Mesothelial cell of epicardium (in vitro differentiated cells): ENCODE measurements around the gene CLASP1. TPM values are rescaled to one million over a fixed set of nuclear protein-coding genes. Genes with fewer than 3 reads are reported as not detected.
"Not testable (repeated sequence)": the region's sequence is repeated elsewhere in the genome, so short reads cannot be mapped to it uniquely, and the experiment has no call there.

Experiments used
- DNase-seq, 2 experiments: peaks; one replicate each; pipeline ENCODE4 v3.0.0; 2021; ENCODE audit warnings: low spot score in 2 of 2; ENCODE audit not compliant: unreplicated experiment in 2 of 2
- H3K27ac Mint-ChIP-seq: 2 replicates; pipeline ENCODE4 v1.8.0; 2021; ENCODE audit warnings: mixed read lengths
- H3K27me3 Mint-ChIP-seq: 2 replicates; pipeline ENCODE4 v1.8.0; 2021; ENCODE audit warnings: low read depth, mixed read lengths
- H3K36me3 Mint-ChIP-seq: 2 replicates; pipeline ENCODE4 v1.8.0; 2021; ENCODE audit warnings: mixed read lengths
- H3K4me1 Mint-ChIP-seq: 2 replicates; pipeline ENCODE4 v1.8.0; 2021; ENCODE audit warnings: mixed read lengths
- H3K4me3 Mint-ChIP-seq: 2 replicates; pipeline ENCODE4 v1.8.0; 2021; ENCODE audit warnings: mild to moderate bottlenecking, moderate library complexity, mixed read lengths
- H3K9me3 Mint-ChIP-seq: 2 replicates; pipeline ENCODE4 v1.8.0; 2021; ENCODE audit warnings: mixed read lengths
- total RNA-seq: library from RNA; stranded (reverse); gene quantifications from 3 replicates; pipeline ENCODE4 v1.2.1, GENCODE V29; 2021
- TF ChIP-seq, protein P1 (sequence below): fragments of 200-600 bp; sonication (generic); IDR thresholded peaks from one replicate; pipeline ENCODE4 v1.5.0; 2021; ENCODE audit warnings: antibody characterized with exemption; ENCODE audit not compliant: unreplicated experiment

The CLASP1 gene
- total RNA-seq, 1 donor from 2014 or later, result 99.8 TPM

- DNase-seq, result no peak
- Mint-ChIP-seq H3K9me3 (no peaks in the 10 kb centered on the region), H3K27me3 (no peaks in the 10 kb centered on the region), H3K4me1 (no peaks in the 10 kb centered on the region), H3K4me3 (no peak overlapping the region), H3K36me3 (peaks cover 3% of the 10 kb centered on the region), H3K27ac (no peak overlapping the region)
- TF ChIP-seq, protein P1, sequence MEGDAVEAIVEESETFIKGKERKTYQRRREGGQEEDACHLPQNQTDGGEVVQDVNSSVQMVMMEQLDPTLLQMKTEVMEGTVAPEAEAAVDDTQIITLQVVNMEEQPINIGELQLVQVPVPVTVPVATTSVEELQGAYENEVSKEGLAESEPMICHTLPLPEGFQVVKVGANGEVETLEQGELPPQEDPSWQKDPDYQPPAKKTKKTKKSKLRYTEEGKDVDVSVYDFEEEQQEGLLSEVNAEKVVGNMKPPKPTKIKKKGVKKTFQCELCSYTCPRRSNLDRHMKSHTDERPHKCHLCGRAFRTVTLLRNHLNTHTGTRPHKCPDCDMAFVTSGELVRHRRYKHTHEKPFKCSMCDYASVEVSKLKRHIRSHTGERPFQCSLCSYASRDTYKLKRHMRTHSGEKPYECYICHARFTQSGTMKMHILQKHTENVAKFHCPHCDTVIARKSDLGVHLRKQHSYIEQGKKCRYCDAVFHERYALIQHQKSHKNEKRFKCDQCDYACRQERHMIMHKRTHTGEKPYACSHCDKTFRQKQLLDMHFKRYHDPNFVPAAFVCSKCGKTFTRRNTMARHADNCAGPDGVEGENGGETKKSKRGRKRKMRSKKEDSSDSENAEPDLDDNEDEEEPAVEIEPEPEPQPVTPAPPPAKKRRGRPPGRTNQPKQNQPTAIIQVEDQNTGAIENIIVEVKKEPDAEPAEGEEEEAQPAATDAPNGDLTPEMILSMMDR, result no peak
Observed at GRCh38 chr2:121659933-121660332, 10.7 kb upstream of the CLASP1 start.

GRCh38 chr2:121658393-121658792 is 9.1 kb upstream of the CLASP1 start:
- not testable (repeated sequence) for H3K9me3 Mint-ChIP-seq, H3K4me3 Mint-ChIP-seq, H3K27ac Mint-ChIP-seq, H3K36me3 Mint-ChIP-seq, H3K27me3 Mint-ChIP-seq, DNase-seq, H3K4me1 Mint-ChIP-seq

GRCh38 chr2:121653035-121653434 is 3.8 kb upstream of the CLASP1 start:
- no peak overlapping the region for H3K27ac Mint-ChIP-seq
- no peaks in the 10 kb centered on the region for H3K36me3 Mint-ChIP-seq

GRCh38 chr2:121650315-121650930 is 1.2 kb upstream of the CLASP1 start:
- H3K4me3 Mint-ChIP-seq, result peak overlapping the region; percentile 93
- no peaks in the 10 kb centered on the region for H3K36me3 Mint-ChIP-seq
- DNase-seq, result no peak
- peaks cover 33% of the 10 kb centered on the region for H3K4me1 Mint-ChIP-seq
- no peaks in the 10 kb centered on the region for H3K27me3 Mint-ChIP-seq
- no peaks in the 10 kb centered on the region for H3K9me3 Mint-ChIP-seq
- peak overlapping the region; percentile 99 for H3K27ac Mint-ChIP-seq
- TF ChIP-seq, protein P1, result no peak

More at GRCh38 chr2:121653035-121653434, 3.8 kb upstream of the CLASP1 start:
- Mint-ChIP-seq H3K4me3 (no peak overlapping the region), H3K4me1 (peaks cover 20% of the 10 kb centered on the region), H3K9me3 (no peaks in the 10 kb centered on the region), H3K27me3 (no peaks in the 10 kb centered on the region)
- TF ChIP-seq, protein P1, result no peak
- no peak for DNase-seq

GRCh38 chr2:121649596-121650314 is 493 bp upstream of the CLASP1 start:
- peaks cover 33% of the 10 kb centered on the region for H3K4me1 Mint-ChIP-seq
- no peaks in the 10 kb centered on the region for H3K27me3 Mint-ChIP-seq
- peak; percentile 88 to 92 for DNase-seq
- no peaks in the 10 kb centered on the region for H3K36me3 Mint-ChIP-seq
- H3K9me3 Mint-ChIP-seq, result no peaks in the 10 kb centered on the region
- TF ChIP-seq, protein P1, result no peak
- H3K27ac Mint-ChIP-seq, result peak overlapping the region; percentile 99
- peak overlapping the region; percentile 93 for H3K4me3 Mint-ChIP-seq
